ENCODE results near the gene ZNF846.

- TF ChIP-seq, protein P1, sequence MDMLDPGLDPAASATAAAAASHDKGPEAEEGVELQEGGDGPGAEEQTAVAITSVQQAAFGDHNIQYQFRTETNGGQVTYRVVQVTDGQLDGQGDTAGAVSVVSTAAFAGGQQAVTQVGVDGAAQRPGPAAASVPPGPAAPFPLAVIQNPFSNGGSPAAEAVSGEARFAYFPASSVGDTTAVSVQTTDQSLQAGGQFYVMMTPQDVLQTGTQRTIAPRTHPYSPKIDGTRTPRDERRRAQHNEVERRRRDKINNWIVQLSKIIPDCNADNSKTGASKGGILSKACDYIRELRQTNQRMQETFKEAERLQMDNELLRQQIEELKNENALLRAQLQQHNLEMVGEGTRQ (CRISPR knock-in tag; IDR thresholded peaks at IDR 0.05): no peak
- TF ChIP-seq FOXP4 (CRISPR knock-in tag; IDR thresholded peaks at IDR 0.05): no peak
- TF ChIP-seq HMGXB4 (CRISPR knock-in tag; IDR thresholded peaks at IDR 0.05): no peak
- TF ChIP-seq, protein P2, sequence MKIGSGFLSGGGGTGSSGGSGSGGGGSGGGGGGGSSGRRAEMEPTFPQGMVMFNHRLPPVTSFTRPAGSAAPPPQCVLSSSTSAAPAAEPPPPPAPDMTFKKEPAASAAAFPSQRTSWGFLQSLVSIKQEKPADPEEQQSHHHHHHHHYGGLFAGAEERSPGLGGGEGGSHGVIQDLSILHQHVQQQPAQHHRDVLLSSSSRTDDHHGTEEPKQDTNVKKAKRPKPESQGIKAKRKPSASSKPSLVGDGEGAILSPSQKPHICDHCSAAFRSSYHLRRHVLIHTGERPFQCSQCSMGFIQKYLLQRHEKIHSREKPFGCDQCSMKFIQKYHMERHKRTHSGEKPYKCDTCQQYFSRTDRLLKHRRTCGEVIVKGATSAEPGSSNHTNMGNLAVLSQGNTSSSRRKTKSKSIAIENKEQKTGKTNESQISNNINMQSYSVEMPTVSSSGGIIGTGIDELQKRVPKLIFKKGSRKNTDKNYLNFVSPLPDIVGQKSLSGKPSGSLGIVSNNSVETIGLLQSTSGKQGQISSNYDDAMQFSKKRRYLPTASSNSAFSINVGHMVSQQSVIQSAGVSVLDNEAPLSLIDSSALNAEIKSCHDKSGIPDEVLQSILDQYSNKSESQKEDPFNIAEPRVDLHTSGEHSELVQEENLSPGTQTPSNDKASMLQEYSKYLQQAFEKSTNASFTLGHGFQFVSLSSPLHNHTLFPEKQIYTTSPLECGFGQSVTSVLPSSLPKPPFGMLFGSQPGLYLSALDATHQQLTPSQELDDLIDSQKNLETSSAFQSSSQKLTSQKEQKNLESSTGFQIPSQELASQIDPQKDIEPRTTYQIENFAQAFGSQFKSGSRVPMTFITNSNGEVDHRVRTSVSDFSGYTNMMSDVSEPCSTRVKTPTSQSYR (CRISPR knock-in tag; IDR thresholded peaks at IDR 0.05): no peak
- no peak for TF ChIP-seq CTCF (IDR thresholded peaks at IDR 0.05)
Measured at GRCh38 chr19:9735986-9736385, 32.6 kb downstream of the ZNF846 start.

Data from WTC11 (cell line).